Measurements from ENCODE around the gene ETS1.

DNA sequence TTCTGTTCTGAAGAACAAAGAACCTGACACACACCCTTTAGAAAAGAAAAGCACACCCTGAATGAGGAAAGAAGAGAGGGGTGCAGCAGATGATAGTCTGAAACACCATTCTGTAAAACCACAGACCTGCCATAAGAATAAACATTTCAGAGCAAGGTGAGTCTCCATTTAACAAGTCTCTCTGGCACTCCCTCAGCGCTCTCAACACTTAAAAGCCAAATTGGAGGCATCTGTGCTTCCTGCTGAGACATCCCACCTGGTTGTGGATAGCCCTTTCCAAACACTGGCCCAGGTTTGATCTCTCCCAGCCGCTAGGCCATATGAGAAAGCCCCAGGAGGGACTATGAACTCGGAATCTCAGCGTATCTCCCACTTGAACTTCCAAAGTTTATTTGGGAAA lies 36.3 kb downstream of the ETS1 start:
- TF ChIP-seq, protein P1, sequence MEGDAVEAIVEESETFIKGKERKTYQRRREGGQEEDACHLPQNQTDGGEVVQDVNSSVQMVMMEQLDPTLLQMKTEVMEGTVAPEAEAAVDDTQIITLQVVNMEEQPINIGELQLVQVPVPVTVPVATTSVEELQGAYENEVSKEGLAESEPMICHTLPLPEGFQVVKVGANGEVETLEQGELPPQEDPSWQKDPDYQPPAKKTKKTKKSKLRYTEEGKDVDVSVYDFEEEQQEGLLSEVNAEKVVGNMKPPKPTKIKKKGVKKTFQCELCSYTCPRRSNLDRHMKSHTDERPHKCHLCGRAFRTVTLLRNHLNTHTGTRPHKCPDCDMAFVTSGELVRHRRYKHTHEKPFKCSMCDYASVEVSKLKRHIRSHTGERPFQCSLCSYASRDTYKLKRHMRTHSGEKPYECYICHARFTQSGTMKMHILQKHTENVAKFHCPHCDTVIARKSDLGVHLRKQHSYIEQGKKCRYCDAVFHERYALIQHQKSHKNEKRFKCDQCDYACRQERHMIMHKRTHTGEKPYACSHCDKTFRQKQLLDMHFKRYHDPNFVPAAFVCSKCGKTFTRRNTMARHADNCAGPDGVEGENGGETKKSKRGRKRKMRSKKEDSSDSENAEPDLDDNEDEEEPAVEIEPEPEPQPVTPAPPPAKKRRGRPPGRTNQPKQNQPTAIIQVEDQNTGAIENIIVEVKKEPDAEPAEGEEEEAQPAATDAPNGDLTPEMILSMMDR (IDR thresholded peaks at IDR 0.05) = no peak
- no peak for TF ChIP-seq POLR2AphosphoS5 (IDR thresholded peaks at IDR 0.05; ENCODE audit: low read depth, low read length)
